CD4-positive, alpha-beta T cell treated with Interleukin-15 for 4 hours (primary cell): ENCODE data around the gene BACH1.
"Not testable (repeated sequence)": the region's sequence is repeated elsewhere in the genome, so short reads cannot be mapped to it uniquely, and the experiment has no call there.

ENCODE experiments used
- DNase-seq: peaks from one replicate; pipeline ENCODE4 v3.0.0-alpha.2; 2020; ENCODE audit warnings: low spot score

BACH1 gene

DNA sequence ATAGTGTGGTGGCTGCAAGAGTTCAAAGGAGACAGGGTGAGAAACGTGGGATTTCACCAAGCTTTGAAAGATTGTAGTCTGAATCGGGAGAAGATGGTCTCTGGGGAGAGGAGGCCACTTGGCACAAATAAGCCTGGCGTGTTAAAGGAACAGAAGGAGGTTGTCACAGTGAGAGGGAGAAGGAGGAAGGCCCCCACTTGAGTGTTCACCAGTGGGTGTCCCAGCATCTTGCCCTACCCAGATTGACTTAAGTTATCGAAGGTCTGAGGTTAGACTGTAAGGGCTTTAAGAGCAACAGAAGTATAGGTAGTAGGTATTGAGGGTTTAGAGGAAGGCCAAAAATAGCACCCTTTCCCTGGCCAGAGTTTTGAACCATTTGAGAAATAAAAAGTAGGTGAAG, 48.0 kb downstream of the BACH1 start:
- DNase-seq = no peak

- DNase-seq = no peak
Observed at GRCh38 chr21:29347274-29347681, 48.6 kb downstream of the BACH1 start.

DNA sequence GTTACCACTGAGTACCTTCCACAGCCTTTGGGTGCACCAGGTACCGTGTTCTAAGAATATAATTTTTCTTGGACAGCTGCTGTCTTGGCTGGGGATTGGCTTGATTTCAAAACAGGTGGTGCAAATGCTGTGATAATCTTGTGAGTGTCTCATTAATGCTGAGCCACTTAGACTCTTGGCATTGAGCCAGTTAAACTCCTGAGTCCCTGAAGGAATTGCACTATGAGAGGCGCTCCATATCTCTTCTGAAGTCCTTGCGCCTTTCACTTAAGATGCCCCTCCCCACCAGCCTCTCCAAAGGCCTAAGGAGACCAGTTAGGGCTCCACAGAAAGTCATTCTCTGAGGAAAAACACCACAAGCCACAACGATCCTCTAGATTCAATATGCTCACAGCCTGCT, 51.0 kb downstream of the BACH1 start:
- DNase-seq = no peak

DNA sequence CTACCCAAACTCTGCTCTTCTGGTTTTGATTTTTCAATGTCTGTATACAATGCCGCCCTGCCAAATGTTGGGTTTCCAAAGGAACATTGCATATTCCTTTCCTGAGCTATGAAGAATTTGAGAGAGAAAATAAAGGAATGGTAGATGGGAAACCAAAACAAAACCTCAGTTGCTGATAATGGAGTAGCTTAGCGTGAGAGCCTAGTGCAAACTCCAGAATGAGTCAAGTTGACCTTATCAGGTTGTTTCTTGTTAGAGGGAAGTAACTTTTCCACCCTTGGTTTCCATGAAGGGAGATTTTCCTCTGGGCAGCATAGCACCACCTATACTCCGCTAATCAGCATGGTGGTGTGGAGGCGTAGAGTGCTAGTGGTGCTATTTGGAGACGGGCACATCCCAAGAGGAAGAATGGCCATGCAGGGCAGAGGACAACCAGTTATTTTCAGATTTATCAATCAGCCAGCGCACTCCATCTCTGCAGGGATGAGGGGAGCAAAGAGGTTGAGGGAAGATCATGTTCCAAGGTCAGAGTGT, 51.6 kb downstream of the BACH1 start:
- no peak for DNase-seq

DNA sequence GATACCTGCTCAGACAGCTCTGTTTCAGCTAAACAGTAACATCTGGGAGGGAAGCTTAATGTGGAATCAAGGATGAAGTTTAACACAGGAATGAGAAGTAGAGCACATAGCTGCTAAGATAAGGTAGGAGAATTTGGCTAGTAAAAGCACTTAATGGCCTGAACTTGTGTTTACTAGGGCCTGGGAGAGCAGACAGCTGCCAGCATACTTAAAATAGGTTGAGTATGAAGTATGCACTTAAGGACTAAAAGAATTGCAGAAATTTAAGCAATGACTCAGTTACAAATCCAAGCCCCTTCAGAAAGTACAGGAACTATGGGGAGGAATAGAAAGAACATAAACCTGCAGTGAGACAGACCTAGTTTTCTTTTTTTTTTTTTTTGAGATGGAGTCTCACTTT, 53.0 kb downstream of the BACH1 start:
- DNase-seq = no peak

DNA sequence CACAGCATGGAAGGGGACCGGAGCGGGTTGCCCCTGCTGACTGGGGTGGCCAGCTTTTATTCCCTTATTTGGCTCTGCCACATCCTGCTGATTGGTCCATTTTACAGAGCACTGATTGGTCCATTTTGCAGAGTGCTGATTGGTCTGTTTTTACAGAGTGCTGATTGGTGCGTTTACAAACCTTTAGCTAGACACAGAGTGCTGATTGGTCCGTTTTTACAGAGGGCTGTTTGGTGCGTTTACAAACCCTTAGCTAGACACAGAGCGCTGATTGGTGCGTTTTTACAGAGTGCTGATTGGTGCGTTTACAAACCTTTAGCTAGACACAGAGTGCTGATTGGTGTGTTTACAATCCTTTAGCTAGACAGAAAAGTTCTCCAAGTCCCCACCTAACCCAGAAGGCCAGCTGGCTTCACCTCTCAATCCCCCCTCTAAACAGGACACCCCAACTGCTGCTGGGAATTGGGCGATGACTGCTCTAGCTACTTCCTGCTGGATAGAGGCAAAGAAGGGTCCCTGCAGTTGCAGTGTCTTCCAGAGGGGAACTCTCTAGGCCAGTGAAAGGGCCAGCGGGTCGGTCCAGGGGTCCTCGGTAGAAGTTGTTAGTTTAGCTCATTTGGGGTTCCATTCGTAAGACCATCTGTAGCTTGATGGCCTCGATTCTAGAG, 56.5 kb downstream of the BACH1 start:
- DNase-seq = not testable (repeated sequence)

DNA sequence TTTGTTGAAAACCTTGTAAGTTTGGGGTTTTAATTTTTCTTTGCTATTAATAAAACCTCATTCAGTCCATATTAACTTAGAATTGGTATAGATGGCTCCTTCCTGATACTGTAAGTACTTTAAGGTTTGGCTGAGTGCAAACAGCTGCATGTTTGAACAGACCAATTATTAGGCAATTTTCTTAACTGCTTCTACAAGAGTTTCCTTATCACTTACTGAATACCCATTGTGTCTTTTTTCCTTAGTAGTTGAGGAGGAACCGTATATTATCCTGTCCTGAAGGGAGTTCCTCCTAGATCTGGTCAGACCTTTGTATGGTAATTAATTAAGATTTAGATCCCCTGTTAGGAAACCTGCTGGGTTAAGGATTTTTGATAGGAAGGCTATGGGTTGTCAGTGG, 57.6 kb downstream of the BACH1 start:
- DNase-seq = not testable (repeated sequence)

DNA sequence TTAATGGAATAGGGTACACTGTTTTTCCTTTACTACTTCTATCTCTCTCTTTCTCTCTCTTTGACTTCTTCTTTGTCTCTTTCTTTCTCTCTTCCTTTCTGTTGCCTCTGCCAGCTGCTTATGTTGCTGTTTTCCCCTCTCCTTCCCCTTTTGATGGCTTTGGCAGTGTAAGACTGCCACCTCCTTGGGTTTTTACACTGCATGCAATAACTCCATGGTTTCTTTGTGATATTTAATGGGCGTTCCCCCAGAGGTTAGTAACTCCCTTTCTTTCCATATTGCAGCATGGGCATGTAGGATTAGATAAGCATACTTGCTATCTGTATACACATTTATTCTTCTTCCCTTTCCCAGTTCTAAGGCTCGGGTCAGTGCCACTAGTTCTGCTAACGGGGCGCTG, 58.1 kb downstream of the BACH1 start:
- not testable (repeated sequence) for DNase-seq

DNA sequence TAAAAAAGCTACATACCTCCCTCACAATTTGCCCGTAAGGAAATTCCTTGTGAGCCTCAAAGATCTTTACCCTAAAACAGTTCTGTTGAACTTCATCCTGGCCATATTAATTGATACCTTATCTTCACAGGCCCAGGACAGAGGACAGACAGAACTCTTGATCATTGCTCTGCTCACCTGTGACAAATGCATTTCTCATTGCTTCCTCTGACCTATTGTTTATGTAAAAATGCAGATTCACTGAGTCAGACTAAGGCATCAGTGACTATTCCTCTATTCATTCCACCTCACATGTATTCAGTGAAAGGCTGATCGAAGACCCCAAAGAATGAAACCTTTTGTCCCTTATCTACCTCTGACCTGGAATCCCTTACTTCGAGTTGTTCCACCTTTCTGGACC, 61.0 kb downstream of the BACH1 start:
- DNase-seq = no peak

- DNase-seq = no peak
Observed at GRCh38 chr21:29360799-29361765, 62.4 kb downstream of the BACH1 start.

DNA sequence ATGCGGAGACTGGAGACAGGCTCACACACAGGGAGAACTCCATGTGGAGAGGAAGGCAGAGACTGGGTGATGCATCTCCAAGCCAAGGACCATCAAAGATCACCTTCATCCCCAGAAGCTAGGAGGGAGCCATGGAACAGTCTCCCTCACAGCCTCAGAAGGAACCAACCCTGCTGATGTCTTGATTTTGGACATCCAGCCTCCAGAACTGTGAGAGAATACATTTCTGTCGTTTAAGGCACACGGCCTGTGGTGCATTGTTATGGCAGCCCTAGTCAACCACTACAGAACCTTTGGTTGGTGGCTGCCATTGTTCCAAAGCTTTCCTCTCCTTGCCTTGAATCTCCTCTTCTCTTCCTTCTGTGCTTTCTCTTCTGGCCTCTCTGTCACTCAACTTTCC, 64.0 kb downstream of the BACH1 start:
- no peak for DNase-seq

- DNase-seq = no peak
Observed at GRCh38 chr21:29365661-29366265, 67.0 kb downstream of the BACH1 start.

GRCh38 chr21:29366532-29366931, 67.8 kb downstream of the BACH1 start:
- DNase-seq = no peak

DNA sequence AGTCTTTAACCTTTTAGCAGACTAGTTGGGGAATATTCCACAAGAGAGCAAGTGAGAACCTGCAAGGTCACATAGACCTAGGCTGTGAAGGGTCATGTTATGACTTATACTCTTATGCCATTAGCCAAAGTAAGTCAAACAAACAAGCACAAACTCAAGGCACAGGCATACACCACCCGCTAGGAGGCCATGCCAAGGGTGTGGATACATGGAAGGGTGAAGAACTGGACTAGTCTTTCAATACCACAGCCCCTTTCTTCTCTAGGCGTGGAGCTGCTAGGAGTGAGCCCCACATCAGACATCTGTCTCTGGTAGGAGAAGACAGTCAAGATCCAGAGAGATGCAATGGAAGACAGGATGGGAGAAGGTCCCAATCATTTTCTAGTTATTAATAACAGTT, 68.6 kb downstream of the BACH1 start:
- DNase-seq = no peak

DNA sequence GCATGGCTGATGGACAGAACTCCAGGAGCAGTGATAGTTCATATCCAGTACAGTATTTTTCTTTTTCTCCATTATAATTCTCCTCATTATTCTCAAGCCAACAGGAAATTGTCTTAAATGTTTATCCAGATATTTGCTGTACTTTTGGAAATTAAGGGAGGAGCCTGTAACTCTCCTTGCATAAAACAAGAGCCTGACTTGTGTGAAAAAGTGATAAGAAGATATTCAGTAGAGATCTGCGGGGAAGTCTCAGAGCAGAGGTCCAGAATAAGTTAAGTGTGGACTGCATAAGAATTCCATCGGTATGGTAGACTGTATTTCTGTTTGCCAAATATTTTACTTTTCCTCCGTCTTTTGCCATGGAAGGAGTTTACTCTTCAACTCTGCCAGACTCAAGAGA, 70.2 kb downstream of the BACH1 start:
- DNase-seq = no peak

DNA sequence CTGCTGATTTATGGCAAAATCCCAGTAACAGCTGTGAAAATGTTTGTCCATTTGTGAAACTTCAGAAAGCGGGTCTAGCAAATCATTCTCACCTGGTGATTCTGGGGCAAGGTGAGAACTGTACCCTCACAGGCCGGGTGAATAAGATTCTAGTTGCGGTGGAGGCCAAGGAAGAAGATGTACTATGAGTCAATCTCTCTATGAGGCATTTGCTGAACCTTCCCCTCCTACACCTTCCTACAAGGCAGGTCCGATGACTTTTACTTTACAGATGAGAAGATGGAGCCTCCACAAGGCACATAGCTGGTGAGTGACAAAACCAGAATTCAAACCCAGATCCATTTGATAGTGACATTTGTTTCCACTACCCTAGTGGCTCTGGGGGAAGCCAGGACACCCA, 72.7 kb downstream of the BACH1 start:
- DNase-seq = no peak

DNA sequence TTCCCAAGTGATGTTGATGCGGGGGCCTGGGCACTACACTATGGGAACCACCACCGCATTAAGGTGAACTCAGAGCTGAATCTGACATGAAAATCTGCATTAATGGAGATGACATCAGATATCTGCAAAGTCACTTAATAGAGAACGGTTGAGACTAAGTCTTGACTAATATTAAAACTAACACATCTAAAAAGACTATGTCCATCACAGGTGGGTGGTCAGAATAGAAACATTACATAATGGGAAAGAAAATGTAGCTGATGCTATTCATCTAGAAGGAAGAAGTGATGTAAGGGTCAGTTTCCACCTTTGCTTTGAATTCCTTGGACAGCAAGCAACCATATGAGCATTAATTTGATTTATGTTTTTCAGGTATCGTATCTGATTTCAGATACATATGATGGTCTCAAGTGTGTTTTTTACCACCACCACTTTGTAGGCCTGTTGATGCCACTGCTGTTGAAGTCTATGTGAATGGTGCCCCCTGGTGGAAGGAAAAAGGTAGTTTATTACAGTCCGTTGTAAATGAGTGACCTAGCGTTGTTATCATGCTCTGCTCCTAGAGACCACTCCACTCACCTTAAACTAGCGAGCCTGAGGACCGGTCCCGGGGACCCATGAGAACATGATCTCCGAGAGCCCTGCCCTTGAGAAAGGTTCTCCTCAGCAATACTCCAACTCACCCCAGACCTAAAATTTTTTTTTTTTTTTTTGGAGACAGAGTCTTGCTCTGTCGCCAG, 73.5 kb downstream of the BACH1 start:
- DNase-seq = peak; percentile 80

GRCh38 chr21:29374481-29374880, 75.8 kb downstream of the BACH1 start:
- DNase-seq = no peak

DNA sequence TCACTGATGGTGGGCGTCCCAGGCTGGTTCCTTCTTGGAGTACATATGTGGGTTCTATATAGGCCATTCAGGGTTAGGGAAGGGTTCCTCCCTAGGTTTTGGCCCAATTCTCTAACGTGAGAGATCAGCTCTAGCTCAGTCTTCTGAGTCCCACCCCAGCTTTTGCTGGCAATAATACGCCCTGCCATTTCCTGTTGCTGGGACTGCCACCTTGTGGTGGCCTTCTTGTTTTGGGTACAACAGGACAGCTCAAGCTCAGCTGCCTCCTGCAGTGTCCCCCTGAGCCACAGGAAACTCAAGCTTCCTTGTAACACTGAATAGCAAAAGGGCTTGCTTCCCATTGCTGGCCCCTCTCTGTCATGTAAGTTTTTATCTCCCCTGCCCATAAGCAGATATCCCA, 77.8 kb downstream of the BACH1 start:
- peak; percentile 49 for DNase-seq

DNA sequence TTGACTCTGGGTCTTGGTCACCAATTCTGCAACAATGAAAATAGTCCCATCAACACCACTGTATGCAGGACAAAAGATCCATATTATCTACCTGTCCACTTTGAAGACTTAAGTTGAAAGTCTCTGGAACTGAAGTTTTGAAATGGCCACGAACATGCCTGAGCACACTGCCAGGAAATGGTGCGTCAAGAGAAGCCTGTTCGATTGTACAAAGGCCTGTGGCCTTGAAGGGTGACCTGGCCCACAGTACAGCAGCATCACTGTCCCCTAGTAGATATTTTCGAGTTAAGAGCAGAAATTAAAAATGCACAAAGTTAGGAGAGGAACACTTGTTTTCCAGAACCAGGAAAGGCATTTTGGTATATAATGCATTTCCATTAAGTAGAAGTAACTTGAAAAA, 78.5 kb downstream of the BACH1 start:
- no peak for DNase-seq

- no peak for DNase-seq
Observed at GRCh38 chr21:29378832-29379231, 80.1 kb downstream of the BACH1 start.

- no peak for DNase-seq
Observed at GRCh38 chr21:29379517-29380054, 80.9 kb downstream of the BACH1 start.
